Hepatocyte (in vitro differentiated cells): ENCODE measurements around the gene DTX1. TPM values are rescaled to one million over a fixed set of nuclear protein-coding genes. Genes with fewer than 3 reads are reported as not detected.

ENCODE experiments used
- DNase-seq: peaks from one replicate; pipeline ENCODE4 v3.0.0-alpha.2; 2016; ENCODE audit warnings: low spot score
- H2AFZ ChIP-seq: fragments of 200-600 bp; sonication (generic); 2 replicates; pipeline ENCODE4 v1.6.0; 2016; ENCODE audit warnings: antibody characterized with exemption, mild to moderate bottlenecking
- H3K27ac ChIP-seq: fragments of 200-600 bp; sonication (generic); 2 replicates; pipeline ENCODE4 v1.5.1; 2016; ENCODE audit warnings: mild to moderate bottlenecking
- H3K27me3 ChIP-seq: fragments of 200-600 bp; sonication (generic); 2 replicates; pipeline ENCODE4 v1.6.1; 2016
- H3K36me3 ChIP-seq: fragments of 200-600 bp; sonication (generic); replicated peaks from 2 replicates; pipeline ENCODE4 v1.5.1; 2016; ENCODE audit warnings: low read depth; ENCODE audit not compliant: insufficient read depth
- H3K4me1 ChIP-seq: fragments of 200-600 bp; sonication (generic); 2 replicates; pipeline ENCODE4 v1.5.1; 2016; ENCODE audit warnings: mild to moderate bottlenecking, moderate library complexity; ENCODE audit not compliant: insufficient read depth
- H3K4me2 ChIP-seq: fragments of 200-600 bp; sonication (generic); 2 replicates; pipeline ENCODE4 v1.6.0; 2016
- H3K4me3 ChIP-seq: fragments of 200-600 bp; sonication (generic); 2 replicates; pipeline ENCODE4 v1.5.1; 2016; ENCODE audit warnings: mild to moderate bottlenecking
- H3K79me2 ChIP-seq: fragments of 200-600 bp; sonication (generic); 2 replicates; pipeline ENCODE4 v1.6.0; 2017; ENCODE audit warnings: mild to moderate bottlenecking
- H3K9me2 ChIP-seq: fragments of 200-600 bp; sonication (generic); replicated peaks from 2 replicates; pipeline ENCODE4 v1.6.0; 2017; ENCODE audit warnings: mild to moderate bottlenecking; ENCODE audit not compliant: insufficient read depth
- H3K9me3 ChIP-seq: fragments of 200-600 bp; sonication (generic); 2 replicates; pipeline ENCODE4 v1.5.1; 2016; ENCODE audit warnings: low read depth, mild to moderate bottlenecking
- H4K20me1 ChIP-seq: fragments of 200-600 bp; sonication (generic); 2 replicates; pipeline ENCODE4 v1.6.0; 2016; ENCODE audit warnings: mild to moderate bottlenecking; ENCODE audit not compliant: insufficient read depth, poor library complexity, severe bottlenecking
- CTCF ChIP-seq: fragments of 200-600 bp; sonication (generic); IDR thresholded peaks from 2 replicates; pipeline ENCODE4 v1.5.1; 2016; ENCODE audit warnings: antibody characterized with exemption, mild to moderate bottlenecking; ENCODE audit not compliant: poor library complexity
- EZH2 ChIP-seq: fragments of 200-600 bp; sonication (generic); IDR thresholded peaks from 2 replicates; pipeline ENCODE4 v1.6.1; 2016; ENCODE audit warnings: antibody characterized with exemption, mild to moderate bottlenecking, borderline replicate concordance
- EZH2phosphoT487 ChIP-seq: fragments of 200-600 bp; sonication (generic); IDR thresholded peaks from one replicate; pipeline ENCODE4 v1.6.1; 2018; ENCODE audit warnings: antibody characterized with exemption, mild to moderate bottlenecking, low read depth, moderate library complexity; ENCODE audit not compliant: unreplicated experiment, severe bottlenecking
- WGBS: methylation state at CpG from one replicate; pipeline ENCODE4 v1.1.6; 2016; ENCODE audit warnings: low lambda C conversion rate; ENCODE audit errors: missing lambda C conversion rate; 5-methylcytosine and 5-hydroxymethylcytosine counted together
- polyA plus RNA-seq: library from polyadenylated mRNA; unstranded; fragments of >200 nt; fragmentation: Nextera tagmentation; extraction: Ambion mirVana; gene quantifications from 2 replicates; pipeline ENCODE4 v1.2.1, GENCODE V29; 2016
- total RNA-seq: library from RNA; depleted of rRNA; stranded (reverse); fragments of >200 nt; gene quantifications from 2 replicates; pipeline ENCODE4 v1.2.3, GENCODE V29; 2014

DTX1 gene
- total and polyA plus RNA-seq, 2 experiments from 2014 or later, result 0.47 to 2.3 TPM

GRCh38 chr12:113070117-113070906 lies 13.8 kb downstream of the DTX1 start:
- H3K79me2 ChIP-seq, result no peaks in the 10 kb centered on the region
- no peaks in the 10 kb centered on the region for H3K9me3 ChIP-seq
- no peak overlapping the region for H2AFZ ChIP-seq
- DNase-seq, result no peak
- H3K27me3 ChIP-seq, result peaks cover 6% of the 10 kb centered on the region
- no peaks in the 10 kb centered on the region for H3K4me1 ChIP-seq
- H3K4me3 ChIP-seq, result no peak overlapping the region
- H4K20me1 ChIP-seq, result no peaks in the 10 kb centered on the region
- no peak overlapping the region for H3K4me2 ChIP-seq
- no peak overlapping the region for H3K27ac ChIP-seq
- no peak for TF ChIP-seq EZH2
- no peak for TF ChIP-seq EZH2phosphoT487
- TF ChIP-seq CTCF, result no peak
- H3K36me3 ChIP-seq, result no peaks in the 10 kb centered on the region
- no peaks in the 10 kb centered on the region for H3K9me2 ChIP-seq
- WGBS, result 87% methylated on average over 15 of the region's 15 CpGs

GRCh38 chr12:113071135-113072112 lies 14.9 kb downstream of the DTX1 start:
- no peaks in the 10 kb centered on the region for H3K79me2 ChIP-seq
- TF ChIP-seq CTCF (no peak), EZH2phosphoT487 (no peak), EZH2 (no peak)
- no peak overlapping the region for H3K4me2 ChIP-seq
- no peaks in the 10 kb centered on the region for H3K36me3 ChIP-seq
- no peak overlapping the region for H2AFZ ChIP-seq
- WGBS, result 77% methylated on average over 21 of the region's 21 CpGs
- H4K20me1 ChIP-seq, result no peaks in the 10 kb centered on the region
- DNase-seq, result no peak
- H3K4me3 ChIP-seq, result no peak overlapping the region
- H3K27me3 ChIP-seq, result peaks cover 17% of the 10 kb centered on the region
- no peaks in the 10 kb centered on the region for H3K9me2 ChIP-seq
- no peaks in the 10 kb centered on the region for H3K4me1 ChIP-seq
- H3K9me3 ChIP-seq, result no peaks in the 10 kb centered on the region
- H3K27ac ChIP-seq, result no peak overlapping the region

GRCh38 chr12:113072136-113072535 lies 15.6 kb downstream of the DTX1 start:
- Histone ChIP-seq H3K27me3 (peaks cover 24% of the 10 kb centered on the region), H2AFZ (no peak overlapping the region), H3K4me3 (no peak overlapping the region), H3K9me2 (no peaks in the 10 kb centered on the region), H3K36me3 (no peaks in the 10 kb centered on the region), H3K9me3 (no peaks in the 10 kb centered on the region), H4K20me1 (no peaks in the 10 kb centered on the region), H3K4me2 (no peak overlapping the region), H3K79me2 (no peaks in the 10 kb centered on the region), H3K4me1 (no peaks in the 10 kb centered on the region), H3K27ac (no peak overlapping the region)
- DNase-seq, result no peak
- WGBS, result 74% methylated on average over 3 of the region's 3 CpGs
- TF ChIP-seq EZH2, result no peak
- TF ChIP-seq EZH2phosphoT487, result no peak
- no peak for TF ChIP-seq CTCF
